Fibroblast of gingiva (primary cell): ENCODE measurements around the gene APOL2.
"Not testable (repeated sequence)": the region's sequence is repeated elsewhere in the genome, so short reads cannot be mapped to it uniquely, and the experiment has no call there.

ENCODE experiments used
- DNase-seq: peaks from one replicate; pipeline ENCODE4 v3.0.0-alpha.2; 2011; ENCODE audit warnings: low read depth

Gene APOL2, protein sequence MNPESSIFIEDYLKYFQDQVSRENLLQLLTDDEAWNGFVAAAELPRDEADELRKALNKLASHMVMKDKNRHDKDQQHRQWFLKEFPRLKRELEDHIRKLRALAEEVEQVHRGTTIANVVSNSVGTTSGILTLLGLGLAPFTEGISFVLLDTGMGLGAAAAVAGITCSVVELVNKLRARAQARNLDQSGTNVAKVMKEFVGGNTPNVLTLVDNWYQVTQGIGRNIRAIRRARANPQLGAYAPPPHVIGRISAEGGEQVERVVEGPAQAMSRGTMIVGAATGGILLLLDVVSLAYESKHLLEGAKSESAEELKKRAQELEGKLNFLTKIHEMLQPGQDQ

DNA sequence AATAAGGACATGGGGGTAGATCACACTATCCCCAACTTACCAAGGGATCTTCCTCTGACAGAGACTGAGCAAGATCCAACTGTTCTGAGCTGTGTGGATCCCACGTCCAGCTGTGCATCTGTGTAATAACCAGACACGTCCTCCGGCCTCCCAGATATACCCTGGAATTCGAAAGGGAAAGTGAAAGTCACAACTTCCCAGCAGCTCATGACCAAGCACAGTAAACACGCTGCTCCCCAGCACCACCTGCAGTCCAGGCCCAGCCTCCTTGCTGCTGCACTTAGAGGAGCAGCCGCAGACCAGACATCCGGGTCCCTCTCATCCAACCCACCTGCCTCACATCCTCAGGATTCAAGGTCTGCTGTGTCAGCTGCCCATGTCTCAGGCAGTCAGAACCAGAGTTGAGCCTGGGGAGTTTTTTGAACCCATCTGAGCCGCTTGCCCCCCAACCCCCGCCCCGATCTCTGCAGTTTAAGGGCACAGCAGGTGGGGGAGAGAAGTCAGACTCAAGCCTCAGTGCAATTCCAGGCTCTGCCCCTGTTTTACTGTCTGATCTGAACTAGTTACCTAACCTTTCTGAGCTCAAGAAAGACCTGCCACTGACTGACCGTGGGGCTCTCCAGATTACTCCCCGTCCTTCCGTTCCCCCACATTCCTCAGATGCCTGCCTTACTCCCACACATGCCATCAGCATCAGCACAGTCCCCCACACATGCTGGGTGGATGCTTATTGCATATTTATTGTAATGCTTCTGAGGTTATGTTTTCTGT, at the start of gene APOL2:
Gene APOL2, minus strand, starts transcription at position 127 of the 771 bp plus-strand sequence. CDS start 6,365 bp downstream, outside the sequence.
- DNase-seq = peak; percentile 89

DNA sequence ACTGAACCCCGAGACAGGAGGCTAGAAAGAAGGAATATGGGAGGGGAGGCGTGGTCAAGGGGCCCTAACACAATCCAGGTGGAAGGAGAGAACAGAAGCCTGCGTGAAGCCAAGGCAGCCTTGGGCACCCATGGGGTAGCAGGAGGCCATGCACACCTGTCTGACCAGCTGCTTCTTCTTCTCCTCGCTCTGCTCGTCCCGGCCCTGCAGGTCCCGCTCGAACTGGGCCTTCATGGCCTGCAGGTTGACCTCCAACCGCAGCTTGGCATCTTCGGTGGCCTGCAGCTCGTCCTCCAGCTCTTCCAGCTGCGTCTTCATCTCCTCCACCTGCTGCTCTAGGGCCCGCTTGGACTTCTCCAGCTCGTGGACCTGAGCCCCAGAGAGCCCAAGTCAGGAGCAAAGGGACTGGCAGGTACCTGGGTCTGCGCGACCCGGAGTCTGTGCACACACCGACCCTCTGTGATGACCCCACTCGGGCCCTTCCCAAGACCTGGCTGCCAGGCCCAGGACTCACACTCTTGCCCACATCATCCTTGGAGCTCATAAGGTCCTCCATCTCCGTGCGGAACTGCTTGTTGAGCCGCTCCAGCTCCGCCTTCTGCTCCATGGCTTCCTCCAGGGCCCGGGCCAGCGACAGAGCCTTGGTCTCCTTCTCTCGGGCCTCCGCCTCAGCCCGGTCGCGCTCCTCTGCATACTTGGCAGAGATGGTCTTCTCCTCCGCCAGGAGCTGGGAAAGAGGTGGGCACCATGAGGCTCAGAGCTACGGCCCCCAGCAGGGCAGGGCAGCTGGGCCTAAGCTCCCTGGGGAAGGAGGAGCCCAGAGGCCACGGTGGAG, 49.5 kb upstream of the APOL2 start:
- DNase-seq = no peak

DNA sequence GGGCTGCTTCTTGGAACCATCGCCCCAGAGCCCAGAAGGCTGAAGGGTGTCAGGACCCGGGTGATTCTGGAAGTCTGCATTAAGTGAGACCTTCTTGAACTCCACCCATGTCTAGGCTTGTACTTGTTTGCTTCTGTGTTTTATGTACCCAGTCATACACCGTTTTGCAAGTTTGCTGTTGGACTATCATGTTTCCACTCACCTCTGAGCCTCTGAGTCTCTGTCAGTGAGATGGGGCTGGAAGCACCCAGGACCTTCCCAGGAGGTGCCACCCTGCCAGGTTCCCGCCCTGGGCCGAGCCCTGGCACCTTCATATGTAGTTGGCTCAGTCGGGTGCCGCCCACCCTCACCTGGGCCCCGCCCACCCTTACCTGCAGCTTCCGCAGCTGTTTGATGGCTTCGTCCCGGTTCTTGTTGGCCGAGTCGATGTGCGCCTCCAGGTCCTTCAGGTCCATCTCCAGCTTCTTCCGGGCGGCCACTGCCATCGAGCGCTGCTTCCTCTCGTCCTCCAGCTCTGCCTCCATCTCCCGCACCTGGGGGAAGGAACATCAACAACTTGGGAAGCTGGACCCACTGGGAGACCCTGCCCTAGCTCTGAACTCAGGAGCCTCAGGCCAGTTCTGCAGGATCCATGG, 48.7 kb upstream of the APOL2 start:
- DNase-seq = peak; percentile 48

DNA sequence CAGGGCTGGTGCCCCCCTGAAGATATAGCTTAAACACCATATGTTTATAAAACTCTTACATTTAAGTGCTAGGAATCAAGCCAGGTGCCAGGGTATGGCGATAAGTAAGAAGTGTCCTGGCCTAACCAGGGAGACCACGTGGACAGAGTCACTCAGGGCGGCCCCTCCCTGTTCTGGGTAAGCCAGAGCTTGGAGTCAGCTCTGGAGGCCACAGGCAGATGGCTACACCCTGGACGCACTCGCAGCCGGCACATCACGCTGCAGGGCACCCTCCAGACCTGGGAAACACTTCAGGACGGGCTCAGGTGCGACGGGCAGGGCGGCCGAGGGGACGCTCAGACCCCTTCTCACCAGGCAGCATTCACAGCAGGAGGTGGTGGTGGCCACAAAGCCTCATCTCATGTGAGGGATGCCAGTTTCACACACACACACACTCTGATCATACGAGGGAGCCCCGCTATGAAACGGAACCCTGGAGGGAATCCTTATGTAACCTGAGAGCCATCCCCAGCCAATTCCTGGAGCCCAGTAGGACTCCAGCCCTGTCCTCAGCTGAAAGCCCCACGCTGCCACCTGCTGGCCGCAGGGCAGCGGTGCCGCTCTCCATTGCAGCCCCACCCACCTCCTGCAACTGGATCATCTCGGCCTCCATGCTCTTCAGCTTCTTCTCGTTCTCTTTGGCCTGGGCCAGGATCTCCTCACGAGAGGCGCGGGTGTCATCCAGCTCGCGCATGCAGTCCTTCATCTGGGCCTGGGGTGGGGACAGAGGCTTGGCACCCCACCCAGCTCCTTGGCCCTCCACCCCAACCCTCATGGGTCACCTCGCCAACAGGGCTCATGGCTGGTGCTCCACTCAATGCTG, 47.0 kb upstream of the APOL2 start:
- peak; percentile 72 for DNase-seq

DNA sequence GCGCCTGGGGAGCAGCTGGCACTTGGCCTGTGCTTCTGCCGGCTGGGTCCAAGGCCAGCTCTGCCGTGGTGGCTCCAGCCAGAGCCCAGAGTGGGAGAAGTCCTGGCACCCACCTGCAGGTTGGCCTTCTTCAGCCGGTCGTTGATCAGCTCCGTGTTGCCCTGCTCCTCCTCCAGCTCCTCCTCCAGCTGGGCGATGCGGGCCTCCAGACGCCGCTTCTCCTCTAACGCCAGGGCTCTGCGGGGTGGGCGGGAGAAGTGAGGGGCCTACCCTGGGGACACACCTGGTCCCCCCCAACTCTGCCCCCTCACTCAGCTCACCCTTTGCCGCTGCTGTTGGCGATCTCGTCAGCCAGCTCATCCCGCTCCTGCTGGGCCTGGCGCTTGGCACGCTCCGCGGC, 46.2 kb upstream of the APOL2 start:
- DNase-seq = no peak

DNA sequence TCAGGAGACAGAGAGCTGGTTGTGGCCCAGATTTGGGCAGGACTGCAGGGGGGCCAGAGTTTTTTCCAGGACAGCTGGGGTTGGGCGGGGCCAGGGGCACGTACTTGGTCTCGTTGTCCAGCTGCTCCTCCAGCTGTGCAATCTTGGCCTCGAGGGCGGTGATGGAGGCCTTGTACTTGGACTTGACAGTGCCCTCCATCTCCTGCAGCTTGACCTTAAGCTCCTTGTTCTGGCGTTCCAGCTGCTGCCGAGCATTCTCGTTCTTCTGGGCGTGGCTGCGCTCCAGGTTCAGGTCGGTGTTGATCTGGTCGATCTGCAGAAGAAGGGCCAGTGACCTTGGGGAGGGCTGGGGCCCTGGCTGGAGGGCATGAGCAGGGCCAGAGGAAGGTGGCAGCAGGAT, 45.7 kb upstream of the APOL2 start:
- no peak for DNase-seq

DNA sequence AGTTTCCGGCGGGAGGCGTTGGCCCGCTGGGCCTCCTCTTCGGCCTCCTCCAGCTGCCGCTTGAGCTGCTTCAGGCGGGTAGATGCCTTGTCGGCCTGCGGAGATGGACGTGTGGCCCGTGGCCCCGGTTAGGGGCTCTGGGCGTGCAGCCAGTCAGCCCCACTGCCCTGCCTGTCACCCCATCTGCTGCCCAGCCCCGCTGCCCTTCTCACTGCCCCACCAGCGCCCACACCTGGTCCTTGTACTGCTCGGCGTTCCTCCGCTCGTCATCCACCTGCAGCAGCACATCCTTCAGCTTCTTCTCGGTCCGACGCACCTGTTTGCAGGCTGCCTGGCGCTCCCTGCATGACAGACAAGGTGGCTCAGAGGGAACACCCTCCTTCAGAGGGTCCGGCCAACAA, 44.8 kb upstream of the APOL2 start:
- DNase-seq = no peak

DNA sequence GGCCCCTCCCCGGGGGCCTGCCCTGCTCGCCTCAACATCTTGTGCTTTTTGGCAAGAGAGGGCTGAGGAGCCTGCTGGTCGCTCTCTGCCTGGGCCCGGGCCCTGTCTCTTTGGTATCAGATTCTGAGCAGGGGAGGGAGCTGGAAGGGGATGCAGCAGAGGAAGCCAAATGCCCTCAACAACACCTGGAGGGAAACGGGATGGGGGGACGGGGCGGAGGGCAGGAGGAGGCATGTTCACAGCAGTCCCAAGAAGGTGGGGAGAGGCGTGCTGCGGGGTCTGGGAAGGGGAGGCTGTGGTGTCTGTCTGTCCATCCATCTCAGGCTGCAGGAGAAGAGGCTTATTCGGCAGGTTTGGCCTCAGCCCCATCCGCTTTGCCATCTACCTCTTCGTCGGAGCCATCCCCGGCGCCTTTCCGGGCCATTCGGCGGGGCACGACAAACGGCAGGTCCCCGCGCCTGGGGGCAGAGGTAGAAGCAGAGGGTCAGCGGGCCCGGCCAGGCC, 43.1 kb upstream of the APOL2 start:
- no peak for DNase-seq

DNA sequence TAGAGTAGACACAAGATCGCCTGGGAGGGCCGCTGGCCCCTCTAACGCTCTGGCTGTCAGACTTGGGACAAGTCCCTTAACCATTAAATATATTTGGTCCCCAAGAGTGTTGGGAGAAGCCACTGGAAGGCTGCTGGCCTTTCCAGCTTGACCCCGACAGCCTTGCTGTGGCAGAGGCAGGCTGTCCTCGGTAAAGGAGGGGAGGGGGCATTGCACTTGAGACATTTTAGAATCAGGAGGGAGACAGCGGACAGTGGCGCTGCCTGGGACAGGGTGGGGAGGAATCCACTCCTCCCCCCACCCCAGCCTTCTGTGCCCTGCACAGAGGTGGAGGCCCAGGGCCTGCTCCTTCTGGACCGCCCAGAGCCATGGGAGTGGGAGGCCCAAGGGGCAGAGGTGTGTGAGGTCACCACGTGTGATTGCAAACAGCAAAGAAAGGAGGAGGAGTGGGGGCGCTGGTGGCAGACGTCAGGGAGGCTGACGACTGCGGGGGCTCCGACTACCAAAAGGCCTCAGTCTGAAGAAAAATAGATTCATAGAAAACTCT, 42.5 kb upstream of the APOL2 start:
- DNase-seq = no peak

DNA sequence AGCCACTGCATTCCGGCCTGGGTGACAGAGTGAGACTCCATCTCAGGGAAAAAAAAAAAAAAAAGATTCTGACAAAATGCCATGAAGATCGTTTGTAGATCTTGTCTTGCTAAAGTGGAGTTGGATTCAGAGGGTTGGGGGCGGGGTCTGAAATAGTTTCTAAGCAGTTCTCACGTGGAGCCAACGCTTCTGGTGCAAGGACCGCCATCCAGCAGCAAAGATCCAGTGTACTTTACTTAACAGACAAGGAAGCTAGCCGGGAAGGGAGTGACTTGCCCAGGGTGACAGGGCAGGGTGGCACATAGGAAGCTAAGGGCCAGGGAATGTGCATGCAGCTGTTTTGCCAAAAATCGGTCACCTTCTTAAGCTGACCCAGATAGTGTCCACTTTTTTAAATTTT, 41.1 kb upstream of the APOL2 start:
- no peak for DNase-seq

DNA sequence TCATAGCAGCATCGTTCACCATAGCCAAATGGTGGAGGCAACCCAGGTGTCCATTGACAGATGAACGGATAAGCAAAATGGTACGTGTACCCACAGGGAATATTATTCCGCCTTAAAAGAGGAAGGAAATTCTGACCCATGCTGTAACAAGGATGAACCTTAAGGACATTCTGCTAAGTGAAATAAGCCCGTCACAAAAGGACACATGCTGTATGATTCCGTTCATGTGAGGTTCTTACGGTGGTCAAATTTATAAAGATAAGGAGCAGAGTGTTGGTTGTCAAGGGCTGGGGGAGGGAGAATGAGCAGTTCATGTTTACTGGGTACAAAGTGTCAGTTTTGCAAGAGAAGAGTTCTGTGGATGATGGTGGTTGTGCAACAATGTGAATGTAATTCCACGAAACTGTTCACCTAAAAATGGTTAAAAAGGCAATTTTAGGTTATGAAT, 39.9 kb upstream of the APOL2 start:
- DNase-seq = no peak

DNA sequence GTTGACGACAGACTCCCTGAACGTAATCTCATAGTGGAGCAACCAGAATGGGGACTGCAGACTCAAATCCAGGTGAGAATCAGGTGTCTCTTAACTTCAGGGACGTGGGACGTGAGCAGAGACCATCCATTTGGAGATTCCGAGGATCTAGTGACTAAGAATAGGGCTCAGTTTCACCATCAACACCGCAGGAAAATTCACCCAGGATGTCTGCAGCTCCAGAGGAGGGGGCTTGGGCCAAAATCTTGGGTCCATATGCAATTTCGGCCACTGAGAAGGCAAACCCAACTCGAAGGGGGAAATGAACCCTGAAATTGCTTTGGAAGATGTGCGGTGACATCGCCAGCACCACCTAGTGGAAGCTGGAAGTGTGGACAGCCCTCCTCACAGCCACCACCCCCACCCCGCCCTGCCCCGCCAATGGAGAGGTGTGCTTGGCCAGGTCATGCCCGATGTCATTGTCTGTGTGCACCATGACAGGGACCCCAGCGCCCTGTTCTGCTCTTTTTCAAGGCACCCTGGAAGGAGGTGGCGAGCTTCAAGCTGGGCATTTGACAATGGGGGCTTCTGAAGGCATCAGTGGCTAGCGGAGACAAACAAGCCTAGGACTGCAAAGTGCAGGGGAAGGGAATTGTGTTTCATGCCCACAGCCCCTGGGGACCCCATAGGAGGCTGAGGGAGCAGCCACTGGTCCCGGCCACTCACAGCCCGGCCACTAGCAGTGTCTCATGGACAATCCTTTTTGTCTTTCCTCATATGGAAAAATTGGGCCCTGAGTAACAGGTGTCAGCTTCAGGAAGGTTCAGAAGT, 38.4 kb upstream of the APOL2 start:
- DNase-seq = peak; percentile 47

DNA sequence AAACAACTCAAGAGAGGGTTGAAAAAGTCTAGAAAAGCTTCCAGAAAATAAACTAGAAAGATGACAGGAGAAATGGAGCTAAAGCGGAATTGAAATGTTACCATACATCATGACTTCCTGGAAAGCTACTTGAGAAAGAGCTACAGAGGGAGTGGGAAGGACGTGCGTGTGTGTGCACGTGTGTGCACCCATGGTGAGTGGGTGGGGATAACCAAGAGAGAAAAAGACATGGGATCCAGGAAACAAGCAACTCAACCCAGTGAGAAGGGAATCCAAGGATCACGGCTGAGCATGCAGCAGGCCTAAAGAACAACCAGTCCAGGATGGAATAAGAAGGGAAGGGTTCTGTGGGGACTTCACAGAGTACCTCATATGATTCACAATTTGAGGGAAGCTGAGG, 35.2 kb upstream of the APOL2 start:
- no peak for DNase-seq

DNA sequence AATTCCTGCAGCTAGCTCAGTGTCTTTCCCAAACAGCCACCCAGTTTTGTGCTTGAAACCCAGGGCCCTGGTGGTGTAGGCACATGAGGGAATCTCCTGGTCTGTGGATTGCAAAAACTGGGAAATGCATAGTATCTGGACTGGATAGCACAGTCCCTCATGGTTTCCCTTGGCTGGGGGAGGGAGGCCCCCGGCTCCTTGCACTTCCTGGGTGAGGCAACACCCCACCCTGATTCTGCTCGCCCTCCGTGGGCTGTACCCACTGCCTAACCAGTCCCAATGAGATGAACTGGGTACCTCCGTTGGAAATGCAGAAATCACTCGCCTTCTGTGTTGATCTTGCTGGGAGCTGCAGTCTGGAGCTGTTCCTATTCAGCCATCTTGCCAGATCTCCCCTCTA, 32.6 kb upstream of the APOL2 start:
- DNase-seq = not testable (repeated sequence)

DNA sequence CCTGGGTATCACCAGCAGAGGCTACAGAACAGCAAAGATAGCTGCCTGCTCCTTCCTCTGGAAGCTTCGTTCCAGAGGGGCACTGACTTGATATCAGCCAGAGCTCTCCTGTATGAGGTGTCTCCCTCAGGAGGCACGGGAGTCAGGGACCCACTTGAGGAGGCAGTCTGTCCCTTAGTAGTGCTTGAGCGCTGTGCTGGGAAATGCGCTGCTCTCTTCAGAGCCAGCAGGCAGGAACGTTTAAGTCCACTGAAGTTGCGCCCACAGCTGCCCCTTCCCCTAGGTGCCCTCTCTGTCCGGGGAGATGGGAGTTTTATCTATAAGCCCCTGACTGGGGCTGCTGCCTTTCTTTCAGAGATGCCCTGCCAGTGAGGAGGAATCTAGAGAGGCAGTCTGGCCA, 31.9 kb upstream of the APOL2 start:
- DNase-seq = not testable (repeated sequence)

DNA sequence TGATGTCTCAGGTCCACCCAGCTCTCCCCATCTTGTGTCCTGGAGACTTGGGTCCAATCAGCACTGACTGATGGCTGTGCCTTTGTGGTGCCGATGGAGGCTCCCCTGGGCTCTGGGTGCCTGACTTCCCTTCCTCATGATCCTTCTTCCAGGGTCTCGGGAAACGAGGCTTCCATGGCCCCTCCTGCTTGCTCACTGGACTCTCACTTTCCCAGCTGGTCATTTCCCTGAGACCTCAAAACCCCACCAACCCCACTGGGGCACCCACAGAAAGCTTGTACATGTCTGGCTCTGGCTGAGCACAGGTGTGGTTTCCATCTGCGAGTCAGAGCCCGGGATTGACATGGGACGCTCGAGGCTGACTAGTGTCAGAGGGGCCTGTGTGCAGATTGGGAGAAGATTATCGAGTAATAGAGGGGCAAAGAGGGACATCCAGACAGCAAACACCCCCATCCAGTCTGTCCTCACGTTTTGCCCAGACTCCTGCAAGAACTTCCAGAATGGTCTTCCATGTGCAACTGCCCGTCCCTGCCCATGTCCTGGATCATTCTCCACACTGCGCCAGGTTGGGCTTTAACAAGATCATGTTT, 28.7 kb upstream of the APOL2 start:
- DNase-seq = no peak

DNA sequence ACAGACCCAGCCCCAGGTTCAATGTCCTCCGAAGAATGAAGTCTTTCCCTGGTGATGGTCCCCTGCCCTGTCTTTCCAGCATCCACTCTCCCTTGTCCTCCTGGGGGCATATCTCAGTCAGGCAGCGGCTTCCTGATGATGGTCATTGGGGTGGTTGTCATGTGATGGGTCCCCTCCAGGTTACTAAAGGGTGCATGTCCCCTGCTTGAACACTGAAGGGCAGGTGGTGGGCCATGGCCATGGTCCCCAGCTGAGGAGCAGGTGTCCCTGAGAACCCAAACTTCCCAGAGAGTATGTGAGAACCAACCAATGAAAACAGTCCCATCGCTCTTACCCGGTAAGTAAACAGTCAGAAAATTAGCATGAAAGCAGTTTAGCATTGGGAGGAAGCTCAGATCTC, 27.7 kb upstream of the APOL2 start:
- DNase-seq = no peak

DNA sequence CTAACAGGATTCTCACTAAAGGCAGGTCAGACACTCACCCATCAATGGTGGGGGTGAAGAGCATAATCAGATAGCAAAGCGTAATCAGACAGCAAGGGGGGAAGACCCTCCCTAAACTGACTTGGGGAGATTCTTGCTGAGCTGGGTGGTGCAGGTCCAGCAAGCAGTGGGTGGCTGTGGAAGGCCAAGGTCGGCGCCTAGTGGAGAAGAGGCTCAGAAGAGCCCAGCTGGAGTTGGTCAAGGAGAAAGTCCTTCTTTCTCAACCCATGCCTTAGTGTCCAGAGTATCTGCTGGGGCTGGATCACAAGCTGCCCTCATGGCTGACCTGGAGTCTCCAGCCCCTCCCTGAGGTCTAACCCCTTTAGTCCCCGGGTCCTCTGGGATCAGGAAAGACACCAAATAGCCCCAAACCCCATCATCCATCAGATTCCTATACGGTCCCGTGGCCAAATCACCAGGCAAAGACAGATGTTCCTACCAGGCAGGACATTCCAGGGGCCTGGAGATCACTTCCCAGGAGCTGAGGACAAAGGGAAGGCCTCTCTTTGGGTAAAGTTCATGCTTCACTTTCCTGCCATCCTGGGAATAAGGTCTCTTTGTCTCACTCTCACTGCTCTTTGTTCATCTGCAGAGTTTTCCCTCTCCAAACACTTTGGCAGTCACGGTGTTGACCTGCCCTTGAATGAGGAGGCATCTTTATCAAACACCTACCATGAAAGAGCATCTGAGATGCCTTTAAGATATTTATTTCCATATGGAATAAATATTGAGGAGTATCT, 24.7 kb upstream of the APOL2 start:
- DNase-seq = not testable (repeated sequence)
